Endothelial cell of umbilical vein (primary cell): ENCODE results near the gene C1orf198. TPM values are rescaled to one million over a fixed set of nuclear protein-coding genes. Genes with fewer than 3 reads are reported as not detected.

Experiments used
- BruUV-seq: library from RNA; stranded (reverse); fragments of 400-500 nt; replicated peaks from 2 replicates; lab custom pipeline; 2021; lab: Mats Ljungman, UMichigan
- CTCF ChIA-PET: fragments of 300-600, 350-600 bp; sonication (Branson Sonifier 250); formaldehyde crosslinking; loops from one replicate; lab custom pipeline; 2021; ENCODE audit warnings: antibody characterized with exemption, inconsistent platforms; lab: Charles Lee
- POLR2A ChIA-PET: fragments of 300-600, 350-600 bp; sonication (Branson Sonifier 250); formaldehyde crosslinking; loops from one replicate; lab custom pipeline; 2021; ENCODE audit warnings: antibody characterized with exemption, inconsistent platforms; lab: Charles Lee
- DNase-seq: peaks from one replicate; pipeline ENCODE4 v3.0.0-alpha.2; 2011; ENCODE audit warnings: low read depth, low spot score
- FAIRE-seq: peaks from 2 replicates; lab custom pipeline; 2011; peaks lifted over from hg19 to GRCh38; lab: Jason Lieb, UNC
- H2AFZ ChIP-seq: 2 replicates; pipeline ENCODE4 v1.6.0; 2012; ENCODE audit warnings: low read depth, low read length, control low read depth, inconsistent platforms
- H3K27ac ChIP-seq: 2 replicates; pipeline ENCODE4 v1.5.1; 2011; ENCODE audit warnings: low read depth, mild to moderate bottlenecking, control low read depth, low read length, moderate library complexity; ENCODE audit not compliant: insufficient read depth
- H3K27me3 ChIP-seq, 2 experiments: 2 replicates each; pipeline versions ENCODE4 v1.6.0 to v1.6.1; 2011; ENCODE audit warnings: low read length in 2 of 2, mixed read lengths in 1 of 2; ENCODE audit not compliant: control insufficient read depth in 2 of 2, insufficient read depth in 2 of 2
- H3K36me3 ChIP-seq, 2 experiments: 2 replicates in 1 of 2; 3 replicates in 1 of 2; pipeline ENCODE4 v1.5.1; 2011; ENCODE audit warnings: low read length in 2 of 2, mild to moderate bottlenecking in 1 of 2, moderate library complexity in 1 of 2; ENCODE audit not compliant: control insufficient read depth in 2 of 2, insufficient read depth in 2 of 2; ENCODE audit errors: extremely low read depth in 1 of 2
- H3K4me1 ChIP-seq: 3 replicates; pipeline ENCODE4 v1.5.1; 2011; ENCODE audit warnings: mild to moderate bottlenecking, low read length; ENCODE audit not compliant: control insufficient read depth, insufficient read depth; ENCODE audit errors: extremely low read depth
- H3K4me2 ChIP-seq: 2 replicates; pipeline ENCODE4 v1.6.1; 2011; ENCODE audit warnings: low read length, control low read depth, mixed read lengths; ENCODE audit not compliant: insufficient read depth
- H3K4me3 ChIP-seq, 3 experiments: fragments of 200-600 bp in 1 of 3; sonication (generic), shearing (Covaris generic) in 1 of 3; replicated peaks in 1 of 3; 2 replicates each; pipeline ENCODE4 v1.5.1; 2011 to 2016; ENCODE audit warnings: control low read depth in 3 of 3, low read length in 3 of 3, mild to moderate bottlenecking in 2 of 3, inconsistent platforms in 1 of 3, low read depth in 1 of 3, moderate library complexity in 1 of 3; ENCODE audit not compliant: insufficient read depth in 1 of 3
- H3K79me2 ChIP-seq: 2 replicates; pipeline ENCODE4 v1.6.0; 2012; ENCODE audit warnings: low read length, inconsistent platforms; ENCODE audit not compliant: control insufficient read depth, insufficient read depth
- H3K9ac ChIP-seq: replicated peaks from 2 replicates; pipeline ENCODE3; 2011; ENCODE audit warnings: low read length, control low read depth; ENCODE audit not compliant: insufficient read depth; ENCODE audit errors: extremely low read depth
- H3K9me1 ChIP-seq: replicated peaks from 3 replicates; pipeline ENCODE4 v1.6.0; 2011; ENCODE audit warnings: mild to moderate bottlenecking, low read length; ENCODE audit not compliant: control insufficient read depth, insufficient read depth; ENCODE audit errors: extremely low read depth
- H3K9me3 ChIP-seq: replicated peaks from 2 replicates; pipeline ENCODE4 v1.5.1; 2012; ENCODE audit warnings: low read length, inconsistent platforms; ENCODE audit not compliant: control insufficient read depth, insufficient read depth
- H4K20me1 ChIP-seq: replicated peaks from 2 replicates; pipeline ENCODE3; 2011; ENCODE audit warnings: mild to moderate bottlenecking, low read length; ENCODE audit not compliant: control insufficient read depth, insufficient read depth; ENCODE audit errors: extremely low read depth
- CTCF ChIP-seq, 2 donors: IDR thresholded peaks; 1 replicate in 1 of 2; 2 replicates in 1 of 2; pipeline ENCODE4 v1.5.1; 2011; ENCODE audit warnings: low read length in 2 of 2, mild to moderate bottlenecking in 2 of 2, moderate library complexity in 2 of 2, control low read depth in 1 of 2, inconsistent platforms in 1 of 2, low read depth in 1 of 2; ENCODE audit not compliant: insufficient read depth in 1 of 2; ENCODE audit errors: extremely low read depth in 1 of 2
- EZH2 ChIP-seq: IDR thresholded peaks from 2 replicates; pipeline ENCODE4 v1.6.1; 2012; ENCODE audit warnings: borderline replicate concordance, low read depth, mild to moderate bottlenecking, moderate library complexity, low read length, inconsistent platforms; ENCODE audit not compliant: severe bottlenecking
- FOS ChIP-seq: IDR thresholded peaks from 2 replicates; pipeline ENCODE4 v1.6.1; 2011; ENCODE audit warnings: mild to moderate bottlenecking, low read length, moderate library complexity, borderline replicate concordance; ENCODE audit not compliant: insufficient read depth
- GATA2 ChIP-seq: IDR thresholded peaks from 2 replicates; pipeline ENCODE4 v1.7.0; 2011; ENCODE audit warnings: low read depth, mild to moderate bottlenecking, moderate library complexity, mixed read lengths, low read length; ENCODE audit not compliant: insufficient read length, insufficient read depth
- JUN ChIP-seq: IDR thresholded peaks from 2 replicates; pipeline ENCODE4 v1.6.1; 2011; ENCODE audit warnings: borderline replicate concordance, low read depth; ENCODE audit not compliant: insufficient read length, insufficient read depth
- MAX ChIP-seq: IDR thresholded peaks from 2 replicates; pipeline ENCODE4 v1.6.1; 2011; ENCODE audit not compliant: insufficient read depth, insufficient read length
- MYC ChIP-seq: IDR thresholded peaks from one replicate; pipeline ENCODE4 v1.6.1; 2011; ENCODE audit warnings: mild to moderate bottlenecking, low read depth, low read length
- POLR2A ChIP-seq: IDR thresholded peaks from 2 replicates; pipeline ENCODE4 v1.6.1; 2012; ENCODE audit warnings: low read depth, mild to moderate bottlenecking, control low read depth, low read length
- POLR2AphosphoS5 ChIP-seq: IDR thresholded peaks from 2 replicates; pipeline ENCODE4 v1.6.1; 2012; ENCODE audit warnings: low read depth, mild to moderate bottlenecking, control low read depth, low read length, moderate library complexity; ENCODE audit not compliant: insufficient read depth
- dilution Hi-C: fragments of 300-500 bp; cut with MboI; formaldehyde crosslinking; loops from one replicate; pipeline ENCODE4 v1.15.0; 2019; ENCODE audit warnings: low sequenced_read_pairs; ENCODE audit not compliant: extremely low pct_ligation_motif_present
- intact Hi-C: fragments of 100-400 bp; cut with micrococcal nuclease; formaldehyde crosslinking; loops from one replicate; pipeline ENCODE4 v1.10.0; 2022
- polyA plus RNA-seq, 4 experiments: library from polyadenylated mRNA; depleted of rRNA in 3 of 4; stranded (reverse) in 3 of 4; unstranded in 1 of 4; fragments of >200 nt; gene quantifications; 2 replicates each; pipeline versions ENCODE4 v1.2.1 to v1.2.3, GENCODE V29; 2011 to 2012; ENCODE audit warnings: missing spikeins in 1 of 4
- total RNA-seq: library from RNA; stranded (reverse); gene quantifications from 2 replicates; pipeline ENCODE4 v1.2.3, GENCODE V29; 2021

The C1orf198 gene
- total and polyA plus RNA-seq, 2 donors (not counting 3 experiments of a cell fraction or from before 2014, with no cell fraction given) = 21.2 to 29.2 TPM

GRCh38 chr1:230819976-230820375 lies 48.3 kb downstream of the C1orf198 start:
- FAIRE-seq = no peak
- POLR2A ChIA-PET = no interaction called here
- Histone ChIP-seq H3K27me3 (peaks cover 0 to 4% of the 10 kb centered on the region in 2 experiments), H2AFZ (no peak overlapping the region), H4K20me1 (no peaks in the 10 kb centered on the region), H3K4me1 (peaks cover under 1% of the 10 kb centered on the region), H3K4me3 (no peak overlapping the region), H3K9me3 (no peaks in the 10 kb centered on the region), H3K9ac (no peak overlapping the region), H3K79me2 (no peaks in the 10 kb centered on the region), H3K4me2 (no peak overlapping the region), H3K9me1 (no peaks in the 10 kb centered on the region), H3K27ac (no peak overlapping the region), H3K36me3 (no peaks in the 10 kb centered on the region)
- BruUV-seq = no TSS peak
- CTCF ChIA-PET = interaction anchor here (1.2 kb wide), 1 partner anchor 9 kb away, joined by 3 read pairs; no protein-coding TSS in a partner anchor
- DNase-seq = no peak
- TF ChIP-seq JUN (no peak), EZH2 (no peak), MAX (no peak), GATA2 (no peak), POLR2AphosphoS5 (no peak), POLR2A (no peak), CTCF (IDR thresholded peaks at IDR 0.05; ENCODE audit: extremely low read depth in 1 of 2, insufficient read depth in 1 of 2, low read depth in 1 of 2, low read length in 2 of 2) (no peak), MYC (no peak), FOS (no peak)
- intact Hi-C loops = no loop called here
- dilution Hi-C loops = no loop called here
